H1 (cell line): ENCODE results near the gene UVSSA. TPM values are rescaled to one million over a fixed set of nuclear protein-coding genes. Genes with fewer than 3 reads are reported as not detected.
A peak's percentile ranks its signal among the peaks of the same experiment; 100 is the strongest.

Experiments used
- CHD1 ChIP-seq: IDR thresholded peaks from 2 replicates; pipeline ENCODE4 v1.6.1; 2012; ENCODE audit warnings: low read depth, low read length, improper control_type of control experiment
- MAFK ChIP-seq: IDR thresholded peaks from 2 replicates; pipeline ENCODE4 v1.6.1; 2012; ENCODE audit warnings: low read depth, mild to moderate bottlenecking, improper control_type of control experiment, low read length
- PHF8 ChIP-seq: fragments of 200-600 bp; sonication (generic); conservative IDR thresholded peaks from 2 replicates; pipeline ENCODE4 v1.7.1; 2012; ENCODE audit warnings: low read depth, mild to moderate bottlenecking, inconsistent platforms, low read length, moderate library complexity
- RBBP5 ChIP-seq: IDR thresholded peaks from 2 replicates; pipeline ENCODE4 v1.7.1; 2012; ENCODE audit warnings: low read depth, mild to moderate bottlenecking, inconsistent platforms, low read length, moderate library complexity, borderline replicate concordance
- SIX5 ChIP-seq: IDR thresholded peaks from 2 replicates; pipeline ENCODE4 v1.6.1; 2011; ENCODE audit warnings: mild to moderate bottlenecking, low read depth, low read length
- ZNF274 ChIP-seq: IDR thresholded peaks from 2 replicates; pipeline ENCODE4 v1.7.0; 2012; ENCODE audit warnings: low read length, borderline replicate concordance; ENCODE audit errors: extremely low read depth
- polyA plus RNA-seq, 7 experiments: library from polyadenylated mRNA; depleted of rRNA in 3 of 7; stranded (reverse) in 5 of 7; unstranded in 2 of 7; fragments of >200 nt in 5 of 7; fragments of 200-250 nt in 2 of 7; gene quantifications; 1 replicate in 5 of 7; 2 replicates in 1 of 7; 4 replicates in 1 of 7; pipeline versions ENCODE4 v1.2.1 to v1.2.3, GENCODE V29; 2011 to 2013; ENCODE audit warnings: missing spikeins in 2 of 7, mixed read lengths in 2 of 7
- total RNA-seq: library from RNA; stranded (reverse); fragmentation: NEBNext Ultra II Directional; extraction: Animal tissue kit (Norgen Biotek cat#: 25700); gene quantifications from 2 replicates; pipeline ENCODE4 v1.2.1, GENCODE V29; 2021
- TF ChIP-seq, protein P1 (sequence below), 3 experiments: IDR thresholded peaks; 1 replicate in 2 of 3; 2 replicates in 1 of 3; pipeline versions ENCODE4 v1.5.1 to v1.6.1; 2011; ENCODE audit warnings: low read length in 3 of 3, mild to moderate bottlenecking in 3 of 3, inconsistent platforms in 2 of 3, low read depth in 1 of 3, moderate library complexity in 1 of 3; ENCODE audit not compliant: insufficient read depth in 1 of 3; ENCODE audit errors: control extremely low read depth in 1 of 3
- TF ChIP-seq, protein P2 (sequence below): IDR thresholded peaks from 2 replicates; pipeline ENCODE4 v1.6.1; 2011; ENCODE audit warnings: low read length, improper control_type of control experiment
- TF ChIP-seq, protein P3 (sequence below): IDR thresholded peaks from 2 replicates; pipeline ENCODE4 v1.6.1; 2012; ENCODE audit warnings: inconsistent platforms

The UVSSA gene
- total and polyA plus RNA-seq, 2 of the 8 experiments (the other 6 are each of a cell fraction or from before 2014, with no cell fraction given): 14.5 to 19.4 TPM

- TF ChIP-seq, protein P1, sequence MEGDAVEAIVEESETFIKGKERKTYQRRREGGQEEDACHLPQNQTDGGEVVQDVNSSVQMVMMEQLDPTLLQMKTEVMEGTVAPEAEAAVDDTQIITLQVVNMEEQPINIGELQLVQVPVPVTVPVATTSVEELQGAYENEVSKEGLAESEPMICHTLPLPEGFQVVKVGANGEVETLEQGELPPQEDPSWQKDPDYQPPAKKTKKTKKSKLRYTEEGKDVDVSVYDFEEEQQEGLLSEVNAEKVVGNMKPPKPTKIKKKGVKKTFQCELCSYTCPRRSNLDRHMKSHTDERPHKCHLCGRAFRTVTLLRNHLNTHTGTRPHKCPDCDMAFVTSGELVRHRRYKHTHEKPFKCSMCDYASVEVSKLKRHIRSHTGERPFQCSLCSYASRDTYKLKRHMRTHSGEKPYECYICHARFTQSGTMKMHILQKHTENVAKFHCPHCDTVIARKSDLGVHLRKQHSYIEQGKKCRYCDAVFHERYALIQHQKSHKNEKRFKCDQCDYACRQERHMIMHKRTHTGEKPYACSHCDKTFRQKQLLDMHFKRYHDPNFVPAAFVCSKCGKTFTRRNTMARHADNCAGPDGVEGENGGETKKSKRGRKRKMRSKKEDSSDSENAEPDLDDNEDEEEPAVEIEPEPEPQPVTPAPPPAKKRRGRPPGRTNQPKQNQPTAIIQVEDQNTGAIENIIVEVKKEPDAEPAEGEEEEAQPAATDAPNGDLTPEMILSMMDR (IDR thresholded peaks at IDR 0.05; ENCODE audit: control extremely low read depth in 1 of 3, insufficient read depth in 1 of 3, low read depth in 1 of 3, low read length in 3 of 3): peak in 2 of 3 experiments; percentile 37 to 45; a peak in 3 of 4 replicates
- TF ChIP-seq SIX5 (no peak), ZNF274 (no peak), RBBP5 (no peak), MAFK (no peak), CHD1 (no peak), PHF8 (no peak)
- TF ChIP-seq, protein P2, sequence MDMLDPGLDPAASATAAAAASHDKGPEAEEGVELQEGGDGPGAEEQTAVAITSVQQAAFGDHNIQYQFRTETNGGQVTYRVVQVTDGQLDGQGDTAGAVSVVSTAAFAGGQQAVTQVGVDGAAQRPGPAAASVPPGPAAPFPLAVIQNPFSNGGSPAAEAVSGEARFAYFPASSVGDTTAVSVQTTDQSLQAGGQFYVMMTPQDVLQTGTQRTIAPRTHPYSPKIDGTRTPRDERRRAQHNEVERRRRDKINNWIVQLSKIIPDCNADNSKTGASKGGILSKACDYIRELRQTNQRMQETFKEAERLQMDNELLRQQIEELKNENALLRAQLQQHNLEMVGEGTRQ: no peak
- TF ChIP-seq, protein P3, sequence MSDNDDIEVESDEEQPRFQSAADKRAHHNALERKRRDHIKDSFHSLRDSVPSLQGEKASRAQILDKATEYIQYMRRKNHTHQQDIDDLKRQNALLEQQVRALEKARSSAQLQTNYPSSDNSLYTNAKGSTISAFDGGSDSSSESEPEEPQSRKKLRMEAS: 0 out of 2 replicates have a peak, but pooled peaks have one; percentile 26
- TF ChIP-seq, all 59 proteins: peak for 3
Measured at GRCh38 chr4:1411436-1412375, 64.7 kb downstream of the UVSSA start (continued).
